HCT116 (cell line): ENCODE results near the gene BIVM. TPM values are rescaled to one million over a fixed set of nuclear protein-coding genes. Genes with fewer than 3 reads are reported as not detected.

ENCODE experiments used
- ATAC-seq: fragments of 200-7000 bp; cut with Tn5 transposase; 2 replicates; pipeline ENCODE4 v1.9.1; 2020; ENCODE audit warnings: mild to moderate bottlenecking, moderate library complexity
- BruUV-seq: library from RNA; stranded (reverse); fragments of 400-500 nt; replicated peaks from 2 replicates; lab custom pipeline; 2021; lab: Mats Ljungman, UMichigan
- CTCF ChIA-PET: fragments of 300-600 bp; sonication (Branson Sonifier 250); formaldehyde crosslinking; loops from one replicate; lab custom pipeline; 2021; ENCODE audit warnings: antibody characterized with exemption; lab: Charles Lee
- POLR2A ChIA-PET: fragments of 300-600, 350-600 bp; sonication (Branson Sonifier 250); formaldehyde crosslinking; loops from one replicate; lab custom pipeline; 2021; ENCODE audit warnings: antibody characterized with exemption; lab: Charles Lee
- RAD21 ChIA-PET, 2 experiments: fragments of 300-600 bp; sonication (Branson Sonifier 250); formaldehyde crosslinking; loops; one replicate each; lab custom pipeline; 2023; ENCODE audit warnings: low total read pairs in 2 of 2; ENCODE audit not compliant: uncharacterized antibody in 2 of 2, unreplicated experiment in 2 of 2, low non-redundant PET in 1 of 2; lab: Charles Lee
- DNase-seq: peaks from one replicate; pipeline ENCODE4 v3.0.0-alpha.2; 2010; ENCODE audit warnings: low read depth, low spot score
- H2AFZ ChIP-seq: fragments of 200-600 bp; shearing (Covaris generic), sonication (generic); 2 replicates; pipeline ENCODE4 v1.6.1; 2017; ENCODE audit warnings: low read depth, mixed run types, mixed read lengths, antibody characterized with exemption, low read length; ENCODE audit not compliant: poor library complexity, severe bottlenecking
- H3K27ac ChIP-seq: 2 replicates; pipeline ENCODE4 v1.5.1; 2012; ENCODE audit warnings: low read depth, low read length
- H3K27me3 ChIP-seq: fragments of 200-600 bp; sonication (generic); 2 replicates; pipeline ENCODE4 v1.6.1; 2016; ENCODE audit warnings: mixed run types, low read length, mixed read lengths; ENCODE audit not compliant: insufficient read depth
- H3K36me3 ChIP-seq, 2 experiments: fragments of 200-500 bp in 1 of 2; fragments of 200-600 bp in 1 of 2; sonication (Bioruptor generic) in 1 of 2; sonication (generic) in 1 of 2; 2 replicates each; pipeline versions ENCODE4 v1.5.1 to v1.6.1; 2014 to 2016; ENCODE audit warnings: low read length in 2 of 2, inconsistent platforms in 1 of 2, mixed read lengths in 1 of 2, mixed run types in 1 of 2; ENCODE audit not compliant: insufficient read depth in 2 of 2, control insufficient read depth in 1 of 2
- H3K4me1 ChIP-seq, 2 experiments: fragments of 200-600 bp in 1 of 2; sonication (generic) in 1 of 2; 2 replicates each; pipeline versions ENCODE4 v1.5.1 to v1.6.1; 2012 to 2017; ENCODE audit warnings: low read length in 2 of 2, inconsistent platforms in 1 of 2, mild to moderate bottlenecking in 1 of 2, mixed read lengths in 1 of 2, mixed run types in 1 of 2, moderate library complexity in 1 of 2; ENCODE audit not compliant: insufficient read depth in 2 of 2, control insufficient read depth in 1 of 2
- H3K4me2 ChIP-seq: fragments of 200-600 bp; sonication (generic); 2 replicates; pipeline ENCODE4 v1.6.1; 2017; ENCODE audit warnings: mixed run types, low read length, mixed read lengths
- H3K4me3 ChIP-seq, 2 experiments: fragments of 200-600 bp in 1 of 2; sonication (generic) in 1 of 2; replicated peaks in 1 of 2; 2 replicates each; pipeline ENCODE4 v1.5.1; 2011 to 2016; ENCODE audit warnings: low read length in 2 of 2, control low read depth in 1 of 2, low read depth in 1 of 2, mild to moderate bottlenecking in 1 of 2, mixed read lengths in 1 of 2, mixed run types in 1 of 2
- H3K79me2 ChIP-seq: fragments of 200-600 bp; sonication (generic); 2 replicates; pipeline ENCODE4 v1.6.1; 2017; ENCODE audit warnings: mild to moderate bottlenecking, mixed run types, low read length, moderate library complexity, mixed read lengths; ENCODE audit not compliant: insufficient read depth
- H3K9ac ChIP-seq: fragments of 200-600 bp; sonication (generic); 2 replicates; pipeline ENCODE4 v1.6.1; 2016; ENCODE audit warnings: low read length, mixed read lengths
- H3K9me2 ChIP-seq: fragments of 200-600 bp; sonication (generic), shearing (Covaris generic); 2 replicates; pipeline ENCODE4 v1.6.1; 2017; ENCODE audit warnings: mixed run types, mild to moderate bottlenecking, moderate library complexity; ENCODE audit not compliant: insufficient read depth
- H3K9me3 ChIP-seq, 2 experiments: fragments of 200-500 bp in 1 of 2; fragments of 200-600 bp in 1 of 2; sonication (Bioruptor generic) in 1 of 2; sonication (generic) in 1 of 2; 2 replicates each; pipeline ENCODE4 v1.6.1; 2014 to 2017; ENCODE audit warnings: low read length in 2 of 2, mixed read lengths in 2 of 2, inconsistent platforms in 1 of 2, low read depth in 1 of 2, mild to moderate bottlenecking in 1 of 2, mixed run types in 1 of 2, moderate library complexity in 1 of 2; ENCODE audit not compliant: control insufficient read depth in 1 of 2, insufficient read depth in 1 of 2
- H4K20me1 ChIP-seq: fragments of 200-600 bp; sonication (generic), shearing (Covaris generic); 2 replicates; pipeline ENCODE4 v1.6.1; 2017; ENCODE audit warnings: mixed run types, mild to moderate bottlenecking, moderate library complexity; ENCODE audit not compliant: insufficient read depth
- CBX3 ChIP-seq: IDR thresholded peaks from 2 replicates; pipeline ENCODE4 v1.6.1; 2012; ENCODE audit warnings: low read depth
- ELF1 ChIP-seq: IDR thresholded peaks from 2 replicates; pipeline ENCODE4 v1.6.1; 2012; ENCODE audit warnings: low read depth, borderline replicate concordance
- EZH2phosphoT487 ChIP-seq: fragments of 200-600 bp; IDR thresholded peaks from 2 replicates; pipeline ENCODE4 v1.6.1; 2018; ENCODE audit warnings: antibody characterized with exemption, borderline replicate concordance
- FOSL1 ChIP-seq: IDR thresholded peaks from 2 replicates; pipeline ENCODE4 v1.6.1; 2012; ENCODE audit warnings: low read depth
- POLR2A ChIP-seq: IDR thresholded peaks from 2 replicates; pipeline ENCODE4 v1.7.0; 2011; ENCODE audit warnings: borderline replicate concordance; ENCODE audit not compliant: insufficient read depth, insufficient read length; ENCODE audit errors: extremely low read depth
- SP1 ChIP-seq: IDR thresholded peaks from 2 replicates; pipeline ENCODE4 v1.6.1; 2012; ENCODE audit warnings: low read depth
- ZFX ChIP-seq: fragments of 450-650 bp; IDR thresholded peaks from 2 replicates; pipeline ENCODE4 v1.6.1; 2017
- ZNF274 ChIP-seq: fragments of 200-500 bp; sonication (Bioruptor generic); IDR thresholded peaks from 2 replicates; pipeline ENCODE4 v1.6.1; 2014; ENCODE audit warnings: mild to moderate bottlenecking, low read depth, low read length, inconsistent platforms
- intact Hi-C: fragments of 100-400 bp; cut with micrococcal nuclease; formaldehyde crosslinking; loops from 2 replicates; pipeline ENCODE4 v1.10.0; 2022
- total RNA-seq: library from RNA; stranded (reverse); gene quantifications from one replicate; pipeline ENCODE4 v1.2.1, GENCODE V29; 2021; ENCODE audit not compliant: unreplicated experiment
- TF ChIP-seq, protein P1 (sequence below), 3 experiments: fragments of 200-600 bp in 1 of 3; sonication (generic) in 1 of 3; IDR thresholded peaks in 2 of 3; conservative IDR thresholded peaks in 1 of 3; 2 replicates each; pipeline ENCODE4 v1.5.1; 2012 to 2017; ENCODE audit warnings: low read depth in 2 of 3, low read length in 2 of 3, antibody characterized with exemption in 1 of 3, borderline replicate concordance in 1 of 3, control low read depth in 1 of 3, mild to moderate bottlenecking in 1 of 3, mixed read lengths in 1 of 3, mixed run types in 1 of 3, moderate library complexity in 1 of 3; ENCODE audit not compliant: insufficient read depth in 1 of 3
- TF ChIP-seq, protein P2 (sequence below): IDR thresholded peaks from 2 replicates; pipeline ENCODE4 v1.6.1; 2011; ENCODE audit warnings: mild to moderate bottlenecking, low read length, moderate library complexity; ENCODE audit not compliant: insufficient replicate concordance; ENCODE audit errors: extremely low read depth
- TF ChIP-seq, protein P3 (sequence below): IDR thresholded peaks from 2 replicates; pipeline ENCODE4 v1.6.1; 2012

BIVM gene
- total RNA-seq, 1 experiment from 2014 or later = 11.3 TPM

DNA sequence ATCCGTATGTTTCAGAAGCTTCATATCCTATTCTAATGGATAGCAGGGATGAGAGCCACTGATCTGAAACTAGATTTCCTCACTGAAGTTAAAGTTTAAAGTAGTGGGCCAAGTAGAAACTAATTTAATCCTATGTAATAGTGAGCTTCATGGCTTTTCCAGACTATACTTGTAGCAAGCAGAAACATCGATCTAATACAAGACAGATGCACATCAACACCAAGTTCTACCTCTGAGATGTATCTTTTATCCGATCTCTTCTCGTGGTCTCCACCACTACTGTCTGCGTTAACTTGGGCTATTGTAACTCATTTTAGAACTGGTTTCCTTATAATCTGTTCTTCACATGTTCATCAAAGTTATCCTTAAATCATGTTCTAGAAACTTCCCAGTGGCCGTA is 50.0 kb downstream of the BIVM start:
- Histone ChIP-seq H3K36me3 (no peaks in the 10 kb centered on the region), H3K27me3 (no peaks in the 10 kb centered on the region), H3K9ac (no peak overlapping the region), H3K4me1 (peaks cover 0 to 18% of the 10 kb centered on the region in 2 experiments; a peak in 3 of 4 replicates), H3K4me3 (no peak overlapping the region), H4K20me1 (no peaks in the 10 kb centered on the region), H3K9me3 (no peaks in the 10 kb centered on the region), H3K4me2 (no peak overlapping the region), H3K27ac (no peak overlapping the region), H3K9me2 (no peaks in the 10 kb centered on the region), H3K79me2 (peaks cover 32% of the 10 kb centered on the region), H2AFZ (no peak overlapping the region)
- intact Hi-C loops = loop anchor here (5.0 kb wide), 1 partner anchor 1707 kb away; no protein-coding TSS in a partner anchor
- POLR2A ChIA-PET = no interaction called here
- no TSS peak for BruUV-seq
- no peak for DNase-seq
- no peak for ATAC-seq
- TF ChIP-seq ZNF274 (no peak), ZFX (no peak), EZH2phosphoT487 (no peak), SP1 (no peak), ELF1 (no peak), POLR2A (no peak), CBX3 (no peak), FOSL1 (no peak)
- TF ChIP-seq, protein P1, sequence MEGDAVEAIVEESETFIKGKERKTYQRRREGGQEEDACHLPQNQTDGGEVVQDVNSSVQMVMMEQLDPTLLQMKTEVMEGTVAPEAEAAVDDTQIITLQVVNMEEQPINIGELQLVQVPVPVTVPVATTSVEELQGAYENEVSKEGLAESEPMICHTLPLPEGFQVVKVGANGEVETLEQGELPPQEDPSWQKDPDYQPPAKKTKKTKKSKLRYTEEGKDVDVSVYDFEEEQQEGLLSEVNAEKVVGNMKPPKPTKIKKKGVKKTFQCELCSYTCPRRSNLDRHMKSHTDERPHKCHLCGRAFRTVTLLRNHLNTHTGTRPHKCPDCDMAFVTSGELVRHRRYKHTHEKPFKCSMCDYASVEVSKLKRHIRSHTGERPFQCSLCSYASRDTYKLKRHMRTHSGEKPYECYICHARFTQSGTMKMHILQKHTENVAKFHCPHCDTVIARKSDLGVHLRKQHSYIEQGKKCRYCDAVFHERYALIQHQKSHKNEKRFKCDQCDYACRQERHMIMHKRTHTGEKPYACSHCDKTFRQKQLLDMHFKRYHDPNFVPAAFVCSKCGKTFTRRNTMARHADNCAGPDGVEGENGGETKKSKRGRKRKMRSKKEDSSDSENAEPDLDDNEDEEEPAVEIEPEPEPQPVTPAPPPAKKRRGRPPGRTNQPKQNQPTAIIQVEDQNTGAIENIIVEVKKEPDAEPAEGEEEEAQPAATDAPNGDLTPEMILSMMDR (IDR thresholded peaks at IDR 0.05 in 2 of 3, conservative IDR thresholded peaks at IDR 0.05 in 1 of 3; ENCODE audit: borderline replicate concordance in 1 of 3, insufficient read depth in 1 of 3, low read depth in 2 of 3, low read length in 2 of 3) = no peak
- TF ChIP-seq, protein P2, sequence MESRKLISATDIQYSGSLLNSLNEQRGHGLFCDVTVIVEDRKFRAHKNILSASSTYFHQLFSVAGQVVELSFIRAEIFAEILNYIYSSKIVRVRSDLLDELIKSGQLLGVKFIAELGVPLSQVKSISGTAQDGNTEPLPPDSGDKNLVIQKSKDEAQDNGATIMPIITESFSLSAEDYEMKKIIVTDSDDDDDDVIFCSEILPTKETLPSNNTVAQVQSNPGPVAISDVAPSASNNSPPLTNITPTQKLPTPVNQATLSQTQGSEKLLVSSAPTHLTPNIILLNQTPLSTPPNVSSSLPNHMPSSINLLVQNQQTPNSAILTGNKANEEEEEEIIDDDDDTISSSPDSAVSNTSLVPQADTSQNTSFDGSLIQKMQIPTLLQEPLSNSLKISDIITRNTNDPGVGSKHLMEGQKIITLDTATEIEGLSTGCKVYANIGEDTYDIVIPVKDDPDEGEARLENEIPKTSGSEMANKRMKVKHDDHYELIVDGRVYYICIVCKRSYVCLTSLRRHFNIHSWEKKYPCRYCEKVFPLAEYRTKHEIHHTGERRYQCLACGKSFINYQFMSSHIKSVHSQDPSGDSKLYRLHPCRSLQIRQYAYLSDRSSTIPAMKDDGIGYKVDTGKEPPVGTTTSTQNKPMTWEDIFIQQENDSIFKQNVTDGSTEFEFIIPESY = no peak
- TF ChIP-seq, protein P3, sequence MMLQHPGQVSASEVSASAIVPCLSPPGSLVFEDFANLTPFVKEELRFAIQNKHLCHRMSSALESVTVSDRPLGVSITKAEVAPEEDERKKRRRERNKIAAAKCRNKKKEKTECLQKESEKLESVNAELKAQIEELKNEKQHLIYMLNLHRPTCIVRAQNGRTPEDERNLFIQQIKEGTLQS = no peak
- RAD21 ChIA-PET = no interaction called here
- CTCF ChIA-PET = no interaction called here
